SU-DHL-6 (cell line): ENCODE data around the gene ATP5F1E.

Experiments used
- H2AFZ ChIP-seq: fragments of 200-600 bp; sonication (generic); 2 replicates; pipeline ENCODE4 v1.6.1; 2014; ENCODE audit warnings: low read depth, mild to moderate bottlenecking, moderate library complexity, mixed read lengths, antibody characterized with exemption, low read length; ENCODE audit not compliant: severe bottlenecking
- H3F3A ChIP-seq: fragments of 200-600 bp; shearing (Covaris generic); 2 replicates; pipeline ENCODE4 v1.6.0; 2016; ENCODE audit warnings: antibody characterized with exemption, mild to moderate bottlenecking; ENCODE audit not compliant: insufficient read depth
- H3K27ac ChIP-seq: fragments of 200-600 bp; sonication (generic); 2 replicates; pipeline ENCODE4 v1.5.1; 2016; ENCODE audit warnings: low read depth, mild to moderate bottlenecking, low read length, moderate library complexity, mixed read lengths
- H3K27me3 ChIP-seq: fragments of 200-600 bp; sonication (generic), shearing (Covaris generic); 2 replicates; pipeline ENCODE4 v1.6.0; 2014; ENCODE audit warnings: mild to moderate bottlenecking, low read length
- H3K36me3 ChIP-seq: fragments of 200-600 bp; sonication (generic); 2 replicates; pipeline ENCODE4 v1.6.1; 2014; ENCODE audit warnings: mild to moderate bottlenecking, low read length, mixed read lengths
- H3K4me2 ChIP-seq: fragments of 300-600, 200-600 bp; shearing (Covaris generic), sonication (generic); 2 replicates; pipeline ENCODE4 v1.6.0; 2014; ENCODE audit warnings: low read length, low read depth, mild to moderate bottlenecking; ENCODE audit not compliant: poor library complexity, severe bottlenecking
- H3K4me3 ChIP-seq: fragments of 200-600 bp; sonication (generic); 2 replicates; pipeline ENCODE4 v1.5.1; 2014; ENCODE audit warnings: antibody characterized with exemption, low read length, mild to moderate bottlenecking, mixed read lengths; ENCODE audit not compliant: insufficient read depth, poor library complexity, severe bottlenecking
- H3K79me2 ChIP-seq: fragments of 200-600 bp; sonication (generic); 2 replicates; pipeline ENCODE4 v1.6.1; 2014; ENCODE audit warnings: mild to moderate bottlenecking, low read length, moderate library complexity; ENCODE audit not compliant: insufficient read depth
- H3K9ac ChIP-seq: fragments of 200-600 bp; sonication (generic); 2 replicates; pipeline ENCODE4 v1.7.0; 2014; ENCODE audit warnings: mild to moderate bottlenecking, low read length
- H3K9me2 ChIP-seq: fragments of 200-600 bp; sonication (generic); replicated peaks from 2 replicates; pipeline ENCODE4 v1.6.1; 2014; ENCODE audit warnings: low read length; ENCODE audit not compliant: insufficient read depth
- H3K9me3 ChIP-seq: fragments of 200-600 bp; sonication (generic); 2 replicates; pipeline ENCODE4 v1.6.1; 2014; ENCODE audit warnings: low read length, mixed read lengths; ENCODE audit not compliant: insufficient read depth
- H4K20me1 ChIP-seq: fragments of 200-600 bp; sonication (generic); 2 replicates; pipeline ENCODE4 v1.6.1; 2014; ENCODE audit warnings: low read depth, mild to moderate bottlenecking, antibody characterized with exemption, low read length, moderate library complexity, mixed read lengths
- EZH2phosphoT487 ChIP-seq: fragments of 200-600 bp; sonication (generic), shearing (Covaris generic); conservative IDR thresholded peaks from 2 replicates; pipeline ENCODE4 v1.6.1; 2018; ENCODE audit warnings: mild to moderate bottlenecking, antibody characterized with exemption, low read length, moderate library complexity, mixed read lengths
- TF ChIP-seq, protein P1 (sequence below): fragments of 200-600 bp; sonication (generic); IDR thresholded peaks from one replicate; pipeline ENCODE4 v1.5.1; 2017; ENCODE audit warnings: antibody characterized with exemption, mild to moderate bottlenecking, low read length, moderate library complexity; ENCODE audit not compliant: insufficient read depth, poor library complexity, severe bottlenecking

The ATP5F1E gene

DNA sequence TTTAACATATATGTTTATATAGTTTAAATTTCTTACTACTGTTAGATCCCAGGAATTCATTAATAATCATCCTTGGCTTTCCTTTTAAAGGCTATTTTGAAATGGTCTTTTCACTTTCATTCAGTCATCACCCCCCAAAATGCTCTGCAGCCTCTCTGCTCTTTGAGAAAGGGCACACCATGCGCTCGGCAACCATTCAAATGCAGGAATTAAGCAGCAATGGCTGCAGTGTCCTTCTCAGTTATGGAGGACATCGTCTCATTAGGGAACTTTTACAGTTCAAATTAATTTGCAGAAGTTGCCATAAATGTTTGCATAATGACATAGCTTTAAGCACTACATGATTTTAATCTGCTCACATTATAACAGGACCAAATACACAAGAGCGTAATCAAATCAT, 6.6 kb downstream of the ATP5F1E start:
- no peak overlapping the region for H3K4me3 ChIP-seq
- H3K9me2 ChIP-seq, result no peaks in the 10 kb centered on the region
- no peaks in the 10 kb centered on the region for H3K9me3 ChIP-seq
- H3K79me2 ChIP-seq, result peaks cover 54% of the 10 kb centered on the region
- peaks cover 24% of the 10 kb centered on the region for H4K20me1 ChIP-seq
- peaks cover 45% of the 10 kb centered on the region for H3K36me3 ChIP-seq
- TF ChIP-seq, protein P1, sequence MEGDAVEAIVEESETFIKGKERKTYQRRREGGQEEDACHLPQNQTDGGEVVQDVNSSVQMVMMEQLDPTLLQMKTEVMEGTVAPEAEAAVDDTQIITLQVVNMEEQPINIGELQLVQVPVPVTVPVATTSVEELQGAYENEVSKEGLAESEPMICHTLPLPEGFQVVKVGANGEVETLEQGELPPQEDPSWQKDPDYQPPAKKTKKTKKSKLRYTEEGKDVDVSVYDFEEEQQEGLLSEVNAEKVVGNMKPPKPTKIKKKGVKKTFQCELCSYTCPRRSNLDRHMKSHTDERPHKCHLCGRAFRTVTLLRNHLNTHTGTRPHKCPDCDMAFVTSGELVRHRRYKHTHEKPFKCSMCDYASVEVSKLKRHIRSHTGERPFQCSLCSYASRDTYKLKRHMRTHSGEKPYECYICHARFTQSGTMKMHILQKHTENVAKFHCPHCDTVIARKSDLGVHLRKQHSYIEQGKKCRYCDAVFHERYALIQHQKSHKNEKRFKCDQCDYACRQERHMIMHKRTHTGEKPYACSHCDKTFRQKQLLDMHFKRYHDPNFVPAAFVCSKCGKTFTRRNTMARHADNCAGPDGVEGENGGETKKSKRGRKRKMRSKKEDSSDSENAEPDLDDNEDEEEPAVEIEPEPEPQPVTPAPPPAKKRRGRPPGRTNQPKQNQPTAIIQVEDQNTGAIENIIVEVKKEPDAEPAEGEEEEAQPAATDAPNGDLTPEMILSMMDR, result no peak
- TF ChIP-seq EZH2phosphoT487, result no peak
- no peak overlapping the region for H3K9ac ChIP-seq
- no peak overlapping the region for H3K4me2 ChIP-seq
- H3K27me3 ChIP-seq, result no peaks in the 10 kb centered on the region
- no peak overlapping the region for H2AFZ ChIP-seq
- peaks cover 34% of the 10 kb centered on the region for H3F3A ChIP-seq
- H3K27ac ChIP-seq, result no peak overlapping the region

DNA sequence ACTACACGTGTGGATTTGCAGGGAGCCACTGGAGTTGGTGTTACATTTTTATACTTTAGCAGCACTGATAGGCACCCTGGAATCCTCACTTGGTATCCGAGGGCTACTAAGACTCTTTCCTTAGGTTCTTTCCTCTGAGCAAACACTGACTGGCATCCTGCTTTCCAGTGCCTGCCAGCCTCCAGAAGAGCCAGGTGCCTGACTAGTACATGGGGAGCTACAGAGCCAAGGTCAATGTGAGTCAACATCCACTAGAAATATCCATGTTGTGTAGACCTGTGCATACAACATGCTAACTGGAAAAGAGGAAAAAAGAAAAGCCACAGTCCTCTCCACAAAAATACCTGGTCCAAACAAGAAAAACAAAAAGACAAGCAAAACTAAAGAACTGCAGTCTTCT, 7.0 kb downstream of the ATP5F1E start:
- H3K4me3 ChIP-seq, result no peak overlapping the region
- no peak overlapping the region for H3K9ac ChIP-seq
- H3K27me3 ChIP-seq, result no peaks in the 10 kb centered on the region
- TF ChIP-seq EZH2phosphoT487, result no peak
- TF ChIP-seq, protein P1, result no peak
- H4K20me1 ChIP-seq, result peaks cover 21% of the 10 kb centered on the region
- H2AFZ ChIP-seq, result no peak overlapping the region
- H3K9me2 ChIP-seq, result no peaks in the 10 kb centered on the region
- peaks cover 41% of the 10 kb centered on the region for H3K36me3 ChIP-seq
- H3K79me2 ChIP-seq, result peaks cover 50% of the 10 kb centered on the region
- no peak overlapping the region for H3K4me2 ChIP-seq
- peaks cover 31% of the 10 kb centered on the region for H3F3A ChIP-seq
- no peak overlapping the region for H3K27ac ChIP-seq
- H3K9me3 ChIP-seq, result no peaks in the 10 kb centered on the region

DNA sequence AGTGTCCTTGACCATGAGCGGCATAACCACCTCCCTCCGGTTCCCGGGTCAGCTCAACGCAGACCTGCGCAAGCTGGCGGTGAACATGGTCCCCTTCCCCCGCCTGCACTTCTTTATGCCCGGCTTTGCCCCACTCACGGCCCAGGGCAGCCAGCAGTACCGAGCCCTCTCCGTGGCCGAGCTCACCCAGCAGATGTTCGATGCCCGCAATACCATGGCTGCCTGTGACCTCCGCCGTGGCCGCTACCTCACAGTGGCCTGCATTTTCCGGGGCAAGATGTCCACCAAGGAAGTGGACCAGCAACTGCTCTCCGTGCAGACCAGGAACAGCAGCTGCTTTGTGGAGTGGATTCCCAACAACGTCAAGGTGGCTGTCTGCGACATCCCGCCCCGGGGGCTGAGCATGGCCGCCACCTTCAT, 8.0 kb downstream of the ATP5F1E start:
- no peaks in the 10 kb centered on the region for H3K27me3 ChIP-seq
- peaks cover 32% of the 10 kb centered on the region for H3K36me3 ChIP-seq
- no peak overlapping the region for H2AFZ ChIP-seq
- peaks cover 20% of the 10 kb centered on the region for H4K20me1 ChIP-seq
- H3K4me2 ChIP-seq, result no peak overlapping the region
- H3K27ac ChIP-seq, result no peak overlapping the region
- no peak overlapping the region for H3K9ac ChIP-seq
- peaks cover 40% of the 10 kb centered on the region for H3K79me2 ChIP-seq
- no peaks in the 10 kb centered on the region for H3K9me3 ChIP-seq
- no peak for TF ChIP-seq EZH2phosphoT487
- TF ChIP-seq, protein P1, result no peak
- no peak overlapping the region for H3K4me3 ChIP-seq
- no peaks in the 10 kb centered on the region for H3K9me2 ChIP-seq
- peaks cover 23% of the 10 kb centered on the region for H3F3A ChIP-seq

DNA sequence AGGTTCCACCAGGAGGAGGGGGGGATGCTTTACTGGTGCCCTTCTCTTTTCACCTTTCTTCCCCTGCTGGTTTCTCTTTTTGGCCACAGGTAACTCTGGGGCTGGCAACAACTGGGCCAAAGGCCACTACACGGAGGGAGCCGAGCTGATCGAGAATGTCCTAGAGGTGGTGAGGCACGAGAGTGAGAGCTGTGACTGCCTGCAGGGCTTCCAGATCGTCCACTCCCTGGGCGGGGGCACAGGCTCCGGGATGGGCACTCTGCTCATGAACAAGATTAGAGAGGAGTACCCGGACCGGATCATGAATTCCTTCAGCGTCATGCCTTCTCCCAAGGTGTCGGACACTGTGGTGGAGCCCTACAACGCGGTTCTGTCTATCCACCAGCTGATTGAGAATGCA, 8.5 kb downstream of the ATP5F1E start:
- TF ChIP-seq, protein P1, result no peak
- TF ChIP-seq EZH2phosphoT487, result no peak
- Histone ChIP-seq H3F3A (peaks cover 18% of the 10 kb centered on the region), H4K20me1 (peaks cover 20% of the 10 kb centered on the region), H3K9me2 (no peaks in the 10 kb centered on the region), H3K9me3 (no peaks in the 10 kb centered on the region), H3K27ac (no peak overlapping the region), H3K4me2 (no peak overlapping the region), H3K27me3 (no peaks in the 10 kb centered on the region), H2AFZ (no peak overlapping the region), H3K9ac (no peak overlapping the region), H3K79me2 (peaks cover 35% of the 10 kb centered on the region), H3K36me3 (peaks cover 28% of the 10 kb centered on the region), H3K4me3 (no peak overlapping the region)
